HL-60 (cell line): ENCODE data around the gene ARHGEF16.

ENCODE experiments used
- CTCF ChIP-seq: IDR thresholded peaks from one replicate; pipeline ENCODE4 v1.5.1; 2011; ENCODE audit warnings: low read length, control low read depth, inconsistent platforms; ENCODE audit not compliant: insufficient read depth
- POLR2AphosphoS5 ChIP-seq: IDR thresholded peaks from 2 replicates; pipeline ENCODE4 v1.6.1; 2012; ENCODE audit warnings: low read depth

GRCh38 chr1:3433076-3433475 is 21.4 kb upstream of the ARHGEF16 start:
- TF ChIP-seq POLR2AphosphoS5, result no peak
- TF ChIP-seq CTCF, result no peak
